Measurements from ENCODE around the gene PRKAR2B.
"Not testable (repeated sequence)": the region's sequence is repeated elsewhere in the genome, so short reads cannot be mapped to it uniquely, and the experiment has no call there.

PRKAR2B gene

GRCh38 chr7:107079212-107079940, 34.9 kb downstream of the PRKAR2B start:
- DNase-seq, result no peak

- DNase-seq, result no peak
Observed at GRCh38 chr7:107080099-107080505, 35.6 kb downstream of the PRKAR2B start.

GRCh38 chr7:107080533-107080932, 36.0 kb downstream of the PRKAR2B start:
- no peak for DNase-seq

- DNase-seq, result no peak
Observed at GRCh38 chr7:107085180-107085579, 40.7 kb downstream of the PRKAR2B start.

GRCh38 chr7:107089627-107090026, 45.1 kb downstream of the PRKAR2B start:
- no peak for DNase-seq

- no peak for DNase-seq
Observed at GRCh38 chr7:107090457-107090856, 46.0 kb downstream of the PRKAR2B start.

- DNase-seq, result no peak
Observed at GRCh38 chr7:107091306-107091705, 46.8 kb downstream of the PRKAR2B start.

GRCh38 chr7:107093671-107094070, 49.2 kb downstream of the PRKAR2B start:
- DNase-seq, result not testable (repeated sequence)

- not testable (repeated sequence) for DNase-seq
Observed at GRCh38 chr7:107099154-107099553, 54.6 kb downstream of the PRKAR2B start.

- DNase-seq, result no peak
Observed at GRCh38 chr7:107100824-107101223, 56.3 kb downstream of the PRKAR2B start.

- DNase-seq, result no peak
Observed at GRCh38 chr7:107103369-107103768, 58.9 kb downstream of the PRKAR2B start.

- no peak for DNase-seq
Observed at GRCh38 chr7:107104801-107105200, 60.3 kb downstream of the PRKAR2B start.

GRCh38 chr7:107105591-107106245, 61.2 kb downstream of the PRKAR2B start:
- no peak for DNase-seq

- DNase-seq, result no peak
Observed at GRCh38 chr7:107108793-107109371, 64.4 kb downstream of the PRKAR2B start.

- DNase-seq, result no peak
Observed at GRCh38 chr7:107109955-107110354, 65.5 kb downstream of the PRKAR2B start.

GRCh38 chr7:107111196-107111595, 66.7 kb downstream of the PRKAR2B start:
- no peak for DNase-seq

GRCh38 chr7:107113866-107114265, 69.4 kb downstream of the PRKAR2B start:
- DNase-seq, result no peak

GRCh38 chr7:107115114-107115513, 70.6 kb downstream of the PRKAR2B start:
- DNase-seq, result no peak

- DNase-seq, result no peak
Observed at GRCh38 chr7:107115762-107116540, 71.4 kb downstream of the PRKAR2B start.

- peak; percentile 52 for DNase-seq
Observed at GRCh38 chr7:107118109-107118900, 73.8 kb downstream of the PRKAR2B start.

- DNase-seq, result peak; percentile 29
Observed at GRCh38 chr7:107119376-107120105, 75.0 kb downstream of the PRKAR2B start.

- DNase-seq, result no peak
Observed at GRCh38 chr7:107122486-107122911, 78.0 kb downstream of the PRKAR2B start.
